Endothelial cell of umbilical vein (primary cell): ENCODE measurements around the gene DNAJC30. TPM values are rescaled to one million over a fixed set of nuclear protein-coding genes. Genes with fewer than 3 reads are reported as not detected.
"Not testable (repeated sequence)": the region's sequence is repeated elsewhere in the genome, so short reads cannot be mapped to it uniquely, and the experiment has no call there.

Experiments used
- BruUV-seq: library from RNA; stranded (reverse); fragments of 400-500 nt; replicated peaks from 2 replicates; lab custom pipeline; 2021; lab: Mats Ljungman, UMichigan
- CTCF ChIA-PET: fragments of 300-600, 350-600 bp; sonication (Branson Sonifier 250); formaldehyde crosslinking; loops from one replicate; lab custom pipeline; 2021; ENCODE audit warnings: antibody characterized with exemption, inconsistent platforms; lab: Charles Lee
- POLR2A ChIA-PET: fragments of 300-600, 350-600 bp; sonication (Branson Sonifier 250); formaldehyde crosslinking; loops from one replicate; lab custom pipeline; 2021; ENCODE audit warnings: antibody characterized with exemption, inconsistent platforms; lab: Charles Lee
- DNase-seq: peaks from one replicate; pipeline ENCODE4 v3.0.0-alpha.2; 2011; ENCODE audit warnings: low read depth, low spot score
- FAIRE-seq: peaks from 2 replicates; lab custom pipeline; 2011; peaks lifted over from hg19 to GRCh38; lab: Jason Lieb, UNC
- H2AFZ ChIP-seq: 2 replicates; pipeline ENCODE4 v1.6.0; 2012; ENCODE audit warnings: low read depth, low read length, control low read depth, inconsistent platforms
- H3K27ac ChIP-seq: 2 replicates; pipeline ENCODE4 v1.5.1; 2011; ENCODE audit warnings: low read depth, mild to moderate bottlenecking, control low read depth, low read length, moderate library complexity; ENCODE audit not compliant: insufficient read depth
- H3K27me3 ChIP-seq, 2 experiments: 2 replicates each; pipeline versions ENCODE4 v1.6.0 to v1.6.1; 2011; ENCODE audit warnings: low read length in 2 of 2, mixed read lengths in 1 of 2; ENCODE audit not compliant: control insufficient read depth in 2 of 2, insufficient read depth in 2 of 2
- H3K36me3 ChIP-seq, 2 experiments: 2 replicates in 1 of 2; 3 replicates in 1 of 2; pipeline ENCODE4 v1.5.1; 2011; ENCODE audit warnings: low read length in 2 of 2, mild to moderate bottlenecking in 1 of 2, moderate library complexity in 1 of 2; ENCODE audit not compliant: control insufficient read depth in 2 of 2, insufficient read depth in 2 of 2; ENCODE audit errors: extremely low read depth in 1 of 2
- H3K4me1 ChIP-seq: 3 replicates; pipeline ENCODE4 v1.5.1; 2011; ENCODE audit warnings: mild to moderate bottlenecking, low read length; ENCODE audit not compliant: control insufficient read depth, insufficient read depth; ENCODE audit errors: extremely low read depth
- H3K4me2 ChIP-seq: 2 replicates; pipeline ENCODE4 v1.6.1; 2011; ENCODE audit warnings: low read length, control low read depth, mixed read lengths; ENCODE audit not compliant: insufficient read depth
- H3K4me3 ChIP-seq, 3 experiments: fragments of 200-600 bp in 1 of 3; sonication (generic), shearing (Covaris generic) in 1 of 3; replicated peaks in 1 of 3; 2 replicates each; pipeline ENCODE4 v1.5.1; 2011 to 2016; ENCODE audit warnings: control low read depth in 3 of 3, low read length in 3 of 3, mild to moderate bottlenecking in 2 of 3, inconsistent platforms in 1 of 3, low read depth in 1 of 3, moderate library complexity in 1 of 3; ENCODE audit not compliant: insufficient read depth in 1 of 3
- H3K79me2 ChIP-seq: 2 replicates; pipeline ENCODE4 v1.6.0; 2012; ENCODE audit warnings: low read length, inconsistent platforms; ENCODE audit not compliant: control insufficient read depth, insufficient read depth
- H3K9ac ChIP-seq: replicated peaks from 2 replicates; pipeline ENCODE3; 2011; ENCODE audit warnings: low read length, control low read depth; ENCODE audit not compliant: insufficient read depth; ENCODE audit errors: extremely low read depth
- H3K9me1 ChIP-seq: replicated peaks from 3 replicates; pipeline ENCODE4 v1.6.0; 2011; ENCODE audit warnings: mild to moderate bottlenecking, low read length; ENCODE audit not compliant: control insufficient read depth, insufficient read depth; ENCODE audit errors: extremely low read depth
- H3K9me3 ChIP-seq: replicated peaks from 2 replicates; pipeline ENCODE4 v1.5.1; 2012; ENCODE audit warnings: low read length, inconsistent platforms; ENCODE audit not compliant: control insufficient read depth, insufficient read depth
- H4K20me1 ChIP-seq: replicated peaks from 2 replicates; pipeline ENCODE3; 2011; ENCODE audit warnings: mild to moderate bottlenecking, low read length; ENCODE audit not compliant: control insufficient read depth, insufficient read depth; ENCODE audit errors: extremely low read depth
- EZH2 ChIP-seq: IDR thresholded peaks from 2 replicates; pipeline ENCODE4 v1.6.1; 2012; ENCODE audit warnings: borderline replicate concordance, low read depth, mild to moderate bottlenecking, moderate library complexity, low read length, inconsistent platforms; ENCODE audit not compliant: severe bottlenecking
- FOS ChIP-seq: IDR thresholded peaks from 2 replicates; pipeline ENCODE4 v1.6.1; 2011; ENCODE audit warnings: mild to moderate bottlenecking, low read length, moderate library complexity, borderline replicate concordance; ENCODE audit not compliant: insufficient read depth
- GATA2 ChIP-seq: IDR thresholded peaks from 2 replicates; pipeline ENCODE4 v1.7.0; 2011; ENCODE audit warnings: low read depth, mild to moderate bottlenecking, moderate library complexity, mixed read lengths, low read length; ENCODE audit not compliant: insufficient read length, insufficient read depth
- JUN ChIP-seq: IDR thresholded peaks from 2 replicates; pipeline ENCODE4 v1.6.1; 2011; ENCODE audit warnings: borderline replicate concordance, low read depth; ENCODE audit not compliant: insufficient read length, insufficient read depth
- MYC ChIP-seq: IDR thresholded peaks from one replicate; pipeline ENCODE4 v1.6.1; 2011; ENCODE audit warnings: mild to moderate bottlenecking, low read depth, low read length
- POLR2A ChIP-seq: IDR thresholded peaks from 2 replicates; pipeline ENCODE4 v1.6.1; 2012; ENCODE audit warnings: low read depth, mild to moderate bottlenecking, control low read depth, low read length
- POLR2AphosphoS5 ChIP-seq: IDR thresholded peaks from 2 replicates; pipeline ENCODE4 v1.6.1; 2012; ENCODE audit warnings: low read depth, mild to moderate bottlenecking, control low read depth, low read length, moderate library complexity; ENCODE audit not compliant: insufficient read depth
- dilution Hi-C: fragments of 300-500 bp; cut with MboI; formaldehyde crosslinking; loops from one replicate; pipeline ENCODE4 v1.15.0; 2019; ENCODE audit warnings: low sequenced_read_pairs; ENCODE audit not compliant: extremely low pct_ligation_motif_present
- intact Hi-C: fragments of 100-400 bp; cut with micrococcal nuclease; formaldehyde crosslinking; loops from one replicate; pipeline ENCODE4 v1.10.0; 2022
- polyA plus RNA-seq, 4 experiments: library from polyadenylated mRNA; depleted of rRNA in 3 of 4; stranded (reverse) in 3 of 4; unstranded in 1 of 4; fragments of >200 nt; gene quantifications; 2 replicates each; pipeline versions ENCODE4 v1.2.1 to v1.2.3, GENCODE V29; 2011 to 2012; ENCODE audit warnings: missing spikeins in 1 of 4
- total RNA-seq: library from RNA; stranded (reverse); gene quantifications from 2 replicates; pipeline ENCODE4 v1.2.3, GENCODE V29; 2021
- TF ChIP-seq, protein P1 (sequence below): IDR thresholded peaks from 2 replicates; pipeline ENCODE4 v1.6.1; 2011; ENCODE audit not compliant: insufficient read depth, insufficient read length
- TF ChIP-seq, protein P2 (sequence below), 2 donors: IDR thresholded peaks; 1 replicate in 1 of 2; 2 replicates in 1 of 2; pipeline ENCODE4 v1.5.1; 2011; ENCODE audit warnings: low read length in 2 of 2, mild to moderate bottlenecking in 2 of 2, moderate library complexity in 2 of 2, control low read depth in 1 of 2, inconsistent platforms in 1 of 2, low read depth in 1 of 2; ENCODE audit not compliant: insufficient read depth in 1 of 2; ENCODE audit errors: extremely low read depth in 1 of 2

Gene DNAJC30
- total and polyA plus RNA-seq, 2 donors (not counting 3 experiments of a cell fraction or from before 2014, with no cell fraction given), result 10.6 to 11.9 TPM

DNA sequence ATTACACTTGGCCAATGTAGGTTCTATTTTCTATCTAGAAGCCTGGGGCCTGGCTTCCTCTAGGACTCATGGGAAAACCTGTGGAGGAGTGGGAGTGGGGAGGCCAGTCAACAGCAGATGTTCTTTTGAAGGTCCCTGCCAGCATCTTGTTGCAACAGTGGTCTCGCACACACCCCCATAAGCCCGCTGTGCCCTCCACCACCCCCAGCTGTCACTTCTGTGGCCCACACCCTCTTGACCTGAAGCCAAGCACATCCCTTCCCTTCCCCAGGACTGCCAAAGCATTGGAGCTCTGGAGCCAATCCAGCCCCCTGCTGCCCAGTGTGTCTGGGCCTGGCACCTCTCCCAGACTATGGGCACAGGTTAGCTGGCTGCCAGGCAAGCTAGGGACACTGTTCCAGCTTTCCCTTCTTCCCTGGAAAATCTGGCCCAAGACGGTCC lies 38.1 kb upstream of the DNAJC30 start:
- H3K4me2 ChIP-seq, result no peak overlapping the region
- no peak overlapping the region for H3K4me3 ChIP-seq
- FAIRE-seq (no peak), DNase-seq (no peak)
- H3K9ac ChIP-seq, result no peak overlapping the region
- ChIA-PET POLR2A (no interaction called here), CTCF (interaction anchor here (1.0 to 8.6 kb wide), 3 partner anchors 11 to 111 kb away, joined by 5 to 270 read pairs (median 6); no protein-coding TSS in a partner anchor)
- H3K36me3 ChIP-seq, result no peaks in the 10 kb centered on the region
- no peak for TF ChIP-seq MYC
- TF ChIP-seq, protein P1, sequence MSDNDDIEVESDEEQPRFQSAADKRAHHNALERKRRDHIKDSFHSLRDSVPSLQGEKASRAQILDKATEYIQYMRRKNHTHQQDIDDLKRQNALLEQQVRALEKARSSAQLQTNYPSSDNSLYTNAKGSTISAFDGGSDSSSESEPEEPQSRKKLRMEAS, result no peak
- TF ChIP-seq FOS, result no peak
- TF ChIP-seq, protein P2, sequence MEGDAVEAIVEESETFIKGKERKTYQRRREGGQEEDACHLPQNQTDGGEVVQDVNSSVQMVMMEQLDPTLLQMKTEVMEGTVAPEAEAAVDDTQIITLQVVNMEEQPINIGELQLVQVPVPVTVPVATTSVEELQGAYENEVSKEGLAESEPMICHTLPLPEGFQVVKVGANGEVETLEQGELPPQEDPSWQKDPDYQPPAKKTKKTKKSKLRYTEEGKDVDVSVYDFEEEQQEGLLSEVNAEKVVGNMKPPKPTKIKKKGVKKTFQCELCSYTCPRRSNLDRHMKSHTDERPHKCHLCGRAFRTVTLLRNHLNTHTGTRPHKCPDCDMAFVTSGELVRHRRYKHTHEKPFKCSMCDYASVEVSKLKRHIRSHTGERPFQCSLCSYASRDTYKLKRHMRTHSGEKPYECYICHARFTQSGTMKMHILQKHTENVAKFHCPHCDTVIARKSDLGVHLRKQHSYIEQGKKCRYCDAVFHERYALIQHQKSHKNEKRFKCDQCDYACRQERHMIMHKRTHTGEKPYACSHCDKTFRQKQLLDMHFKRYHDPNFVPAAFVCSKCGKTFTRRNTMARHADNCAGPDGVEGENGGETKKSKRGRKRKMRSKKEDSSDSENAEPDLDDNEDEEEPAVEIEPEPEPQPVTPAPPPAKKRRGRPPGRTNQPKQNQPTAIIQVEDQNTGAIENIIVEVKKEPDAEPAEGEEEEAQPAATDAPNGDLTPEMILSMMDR (IDR thresholded peaks at IDR 0.05; ENCODE audit: extremely low read depth in 1 of 2, insufficient read depth in 1 of 2, low read depth in 1 of 2, low read length in 2 of 2), result no peak
- no peak for TF ChIP-seq POLR2A
- TF ChIP-seq POLR2AphosphoS5, result no peak
- TF ChIP-seq GATA2, result no peak
- no peak for TF ChIP-seq EZH2
- TF ChIP-seq JUN, result no peak
- H3K79me2 ChIP-seq, result peaks cover 22% of the 10 kb centered on the region
- H3K27ac ChIP-seq, result no peak overlapping the region
- intact Hi-C loops (no loop called here), dilution Hi-C loops (no loop called here)
- H4K20me1 ChIP-seq, result no peaks in the 10 kb centered on the region
- H3K9me3 ChIP-seq, result no peaks in the 10 kb centered on the region
- H2AFZ ChIP-seq, result no peak overlapping the region
- H3K27me3 ChIP-seq, result no peaks in the 10 kb centered on the region
- H3K9me1 ChIP-seq, result no peaks in the 10 kb centered on the region
- peaks cover 22% of the 10 kb centered on the region for H3K4me1 ChIP-seq
- no TSS peak for BruUV-seq

DNA sequence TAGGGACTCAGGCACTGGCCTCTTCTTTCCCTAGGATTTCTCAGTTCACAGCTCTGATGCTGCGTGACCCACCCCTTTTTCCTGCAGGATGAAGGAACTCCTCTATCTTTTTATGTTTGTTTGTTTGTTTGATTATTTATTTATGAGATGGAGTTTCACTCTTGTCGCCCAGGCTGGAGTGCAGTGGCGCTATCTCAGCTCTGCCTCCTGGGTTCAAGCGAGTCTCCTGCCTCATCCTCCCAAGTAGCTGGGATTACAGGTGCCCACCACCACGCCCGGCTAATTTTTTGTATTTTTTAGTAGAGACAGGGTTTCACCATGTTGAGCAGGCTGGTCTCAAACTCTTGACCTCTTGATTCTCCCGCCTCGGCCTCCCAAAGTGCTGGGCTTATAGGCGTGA lies 37.2 kb upstream of the DNAJC30 start:
- H3K36me3 ChIP-seq, dilution Hi-C loops, intact Hi-C loops, H3K27me3 ChIP-seq, BruUV-seq, H3K4me3 ChIP-seq, H2AFZ ChIP-seq, H3K9me1 ChIP-seq, H3K9ac ChIP-seq, H3K4me2 ChIP-seq, H3K9me3 ChIP-seq, H3K27ac ChIP-seq, FAIRE-seq, DNase-seq, H4K20me1 ChIP-seq, POLR2A ChIA-PET: not testable (repeated sequence)
- Histone ChIP-seq H3K79me2 (peaks cover 25% of the 10 kb centered on the region), H3K4me1 (peaks cover 31% of the 10 kb centered on the region)
- CTCF ChIA-PET, result interaction anchor here (1.4 to 8.6 kb wide), 2 partner anchors 20 to 110 kb away, joined by 3 to 270 read pairs; no protein-coding TSS in a partner anchor
